Right kidney (tissue), 1 donor: ENCODE measurements around the gene FAF2.
"Not testable (repeated sequence)": the region's sequence is repeated elsewhere in the genome, so short reads cannot be mapped to it uniquely, and the experiment has no call there.

Experiments
- DNase-seq: peaks from one replicate; pipeline ENCODE4 v3.0.0-alpha.2; 2016

The FAF2 gene

DNA sequence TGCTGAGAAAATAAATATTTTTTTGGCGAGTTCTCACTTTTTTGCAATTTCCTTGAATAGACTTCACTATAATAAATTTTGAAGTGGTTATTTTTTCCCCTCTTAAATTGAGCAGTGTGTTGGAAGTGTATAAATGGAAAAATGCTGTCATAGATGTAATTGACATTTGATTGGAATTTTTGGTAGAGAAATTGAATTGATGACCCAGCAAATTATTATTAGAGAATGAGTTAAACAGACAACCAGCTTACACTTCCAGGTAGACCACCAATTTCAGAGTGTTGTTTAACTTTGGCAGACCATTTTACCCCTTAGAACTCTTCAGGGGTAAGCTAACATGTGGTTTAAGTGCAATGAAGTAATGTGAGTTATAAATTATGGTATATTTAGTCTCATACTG lies 1.9 kb downstream of the FAF2 start:
- DNase-seq, result no peak

DNA sequence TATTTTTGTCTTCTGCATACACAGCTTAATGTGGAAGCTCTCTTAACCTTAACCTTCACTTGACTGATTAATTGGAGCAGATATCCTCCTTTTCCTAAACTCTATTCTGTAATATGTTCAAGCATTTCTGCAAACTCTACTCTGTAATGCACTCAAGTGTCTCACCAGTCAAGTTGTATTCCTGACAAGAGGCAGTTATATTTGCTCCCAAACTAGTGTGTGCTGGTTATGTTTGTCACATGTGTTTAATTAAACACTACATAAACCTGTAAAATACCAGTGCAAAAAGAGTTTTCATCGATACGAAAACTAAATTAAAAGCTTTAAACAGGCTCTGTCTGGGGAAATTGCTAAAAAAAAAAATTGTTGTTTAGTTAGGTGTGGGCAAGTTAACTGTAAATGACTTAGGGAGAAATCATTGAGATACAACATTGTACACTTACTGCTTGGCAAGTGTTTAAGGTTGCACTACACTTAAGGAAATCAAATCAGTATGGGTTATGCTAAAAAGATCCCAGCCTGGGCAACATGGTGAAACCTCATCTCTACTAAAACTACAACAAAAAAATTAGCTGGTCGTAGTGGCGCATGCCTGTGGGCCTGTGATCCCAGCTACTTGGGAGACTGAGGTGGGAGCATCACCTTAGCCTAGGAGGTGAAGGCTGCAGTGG lies 6.7 kb downstream of the FAF2 start:
- no peak for DNase-seq

DNA sequence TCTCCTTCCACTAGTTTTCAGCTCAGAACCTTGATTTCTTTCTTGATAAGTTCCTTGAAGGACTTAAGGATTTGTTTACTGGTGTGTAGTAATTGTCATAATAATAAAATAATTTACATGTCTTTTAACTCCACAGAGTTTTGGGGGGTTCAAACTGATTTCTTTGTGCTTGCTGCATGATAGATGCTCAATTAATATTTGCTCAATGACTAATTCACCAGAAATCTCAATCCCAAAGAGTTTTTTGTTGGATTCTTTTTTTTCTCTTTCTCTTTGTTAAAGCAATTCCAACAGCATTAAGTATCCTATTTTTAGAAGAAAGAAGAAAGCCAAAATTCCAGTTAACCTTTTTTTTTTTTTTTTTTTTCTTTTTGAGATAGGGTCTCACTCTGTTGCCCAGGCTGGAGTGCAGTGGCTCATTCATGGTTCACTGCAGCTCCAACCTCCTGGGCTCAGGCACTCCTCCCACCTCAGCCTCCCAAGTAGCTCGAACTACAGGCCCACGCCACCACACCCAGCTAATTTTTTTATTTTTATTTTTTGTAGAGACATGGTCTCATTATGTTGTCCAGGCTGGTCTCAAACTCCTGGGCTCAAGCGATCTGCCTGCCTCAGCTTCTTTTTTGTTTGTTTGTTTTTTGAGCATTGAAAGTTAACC lies 10.8 kb downstream of the FAF2 start:
- no peak for DNase-seq

DNA sequence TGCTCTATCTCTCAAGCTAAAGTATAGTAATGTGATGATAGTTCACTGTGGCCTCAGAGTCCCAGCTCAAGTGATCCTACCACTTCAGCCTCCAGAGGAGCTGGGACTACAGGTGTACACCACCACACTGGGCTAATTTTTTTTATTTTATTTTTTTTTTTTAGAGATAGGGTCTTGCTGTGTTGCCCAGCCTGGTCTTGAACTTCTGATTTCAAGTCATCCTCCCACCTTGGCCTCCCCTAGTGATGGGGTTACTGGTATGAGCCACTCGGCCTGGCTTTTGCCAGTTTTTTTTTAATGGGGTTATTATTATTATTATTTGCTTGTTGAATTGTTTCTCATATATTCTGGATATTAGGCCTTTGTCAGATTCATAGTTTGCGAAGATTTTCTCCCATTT lies 13.2 kb downstream of the FAF2 start:
- no peak for DNase-seq

DNA sequence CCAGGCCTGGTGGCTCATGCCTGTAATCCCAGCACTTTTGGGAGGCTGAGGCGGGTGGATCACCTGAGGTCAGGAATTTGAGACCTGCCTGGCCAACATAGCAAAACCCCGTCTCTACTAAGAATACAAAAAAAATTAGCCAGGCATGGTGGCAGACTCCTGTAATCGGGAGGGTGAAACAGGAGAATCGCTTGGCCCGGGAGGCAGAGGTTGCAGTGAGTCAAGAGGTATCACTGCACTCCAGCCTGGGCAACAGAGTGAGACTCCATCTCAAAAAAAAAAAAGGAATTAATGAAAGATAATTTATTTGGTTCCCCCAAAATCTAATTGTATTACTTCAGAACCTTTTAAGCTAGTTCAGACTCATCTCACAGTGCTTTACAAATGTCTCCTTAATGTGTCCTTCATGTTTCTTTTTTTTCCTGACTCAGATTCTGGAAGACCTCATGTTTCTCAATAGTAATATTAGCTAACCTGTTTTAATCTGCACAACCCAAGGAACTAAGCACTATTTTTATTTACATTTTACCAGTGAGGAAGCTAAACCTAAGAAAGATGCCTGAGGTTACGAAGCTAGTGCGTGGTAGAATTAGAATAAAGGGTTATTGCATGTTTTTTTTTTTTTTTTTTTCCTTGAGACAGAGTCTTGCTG lies 15.1 kb downstream of the FAF2 start:
- DNase-seq, result no peak

DNA sequence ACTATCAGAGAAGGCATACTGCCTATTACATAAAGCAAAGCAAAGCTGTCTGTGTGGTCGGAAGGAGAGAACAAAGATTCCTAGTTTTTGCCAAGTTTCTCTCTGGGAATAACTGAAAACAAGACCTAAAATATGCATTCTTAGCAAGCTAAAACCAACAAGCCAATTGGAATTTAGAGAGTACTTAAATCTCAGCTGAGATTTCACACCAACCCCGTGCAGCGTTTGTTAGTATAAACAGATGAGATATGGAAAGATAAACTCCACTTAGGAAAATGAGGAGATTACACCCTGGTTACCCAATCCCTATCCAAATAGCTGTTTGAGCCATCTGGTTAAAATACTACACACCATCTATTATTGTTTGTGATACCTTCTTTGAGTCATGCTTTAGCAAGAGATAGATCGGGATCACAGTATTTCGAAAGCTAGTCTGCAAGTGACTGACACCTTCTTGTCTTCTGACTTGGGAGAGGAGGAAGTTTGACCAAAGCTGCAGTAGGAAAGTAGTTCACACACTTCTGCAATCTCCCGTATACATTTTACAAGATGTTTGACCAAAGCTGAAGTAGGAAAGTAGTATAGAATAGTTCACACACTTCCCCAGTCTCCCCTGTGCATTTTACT lies 18.2 kb downstream of the FAF2 start:
- DNase-seq, result no peak

DNA sequence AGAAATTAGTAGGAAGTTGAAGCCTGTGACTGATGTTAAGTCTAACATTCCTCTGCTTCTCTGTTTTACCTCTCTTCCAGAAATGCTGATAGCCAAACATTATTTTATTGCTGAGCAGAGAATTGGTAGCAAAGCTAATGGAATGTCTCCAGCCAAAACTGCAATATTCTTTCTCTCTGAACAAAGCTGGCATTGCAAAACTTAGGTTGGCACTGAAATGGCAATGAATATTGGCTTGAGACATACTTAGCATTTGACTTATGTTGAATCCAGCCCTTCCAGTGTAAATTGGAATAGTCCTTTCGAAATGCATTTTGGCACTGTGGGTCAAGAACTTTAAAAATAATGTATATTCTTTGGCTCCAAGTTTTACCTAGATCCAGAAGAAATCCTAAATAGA lies 21.1 kb downstream of the FAF2 start:
- no peak for DNase-seq

DNA sequence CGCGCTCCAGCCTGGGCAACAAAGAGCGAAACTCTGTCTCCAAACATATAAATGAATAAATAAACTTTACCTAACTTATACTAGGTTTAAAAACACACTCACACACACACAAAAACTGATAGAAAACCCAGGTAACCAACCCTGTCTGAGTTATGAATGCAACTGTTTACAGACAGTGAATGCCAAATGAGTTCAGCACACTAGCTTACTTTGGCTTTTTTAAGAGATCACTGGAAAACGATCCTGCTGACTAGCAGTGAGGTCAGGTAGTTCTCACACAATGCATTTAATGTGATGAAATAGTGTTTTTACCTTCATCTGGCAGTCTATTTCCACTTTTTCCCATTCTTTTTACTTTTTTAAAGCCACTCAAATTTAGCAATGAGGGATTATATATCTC lies 22.4 kb downstream of the FAF2 start:
- DNase-seq, result no peak

DNA sequence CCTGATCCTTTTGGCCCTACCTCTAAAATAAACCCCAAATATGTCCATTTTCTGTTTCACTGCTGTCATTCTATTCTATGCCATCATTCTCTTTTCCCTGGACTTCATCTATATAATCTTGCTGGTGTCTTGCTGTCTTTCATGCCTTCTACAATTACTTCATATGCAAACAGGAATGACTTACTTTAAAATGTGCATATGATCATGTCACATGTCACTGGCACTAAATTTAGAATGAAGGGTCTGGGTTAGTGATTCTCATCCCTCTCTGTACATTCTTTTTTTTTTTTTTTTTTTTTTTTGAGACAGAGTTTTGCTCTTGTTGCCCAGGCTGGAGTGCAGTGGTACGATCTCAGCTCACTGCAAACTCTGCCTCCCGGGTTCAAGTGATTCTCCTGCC lies 22.9 kb downstream of the FAF2 start:
- DNase-seq, result no peak

DNA sequence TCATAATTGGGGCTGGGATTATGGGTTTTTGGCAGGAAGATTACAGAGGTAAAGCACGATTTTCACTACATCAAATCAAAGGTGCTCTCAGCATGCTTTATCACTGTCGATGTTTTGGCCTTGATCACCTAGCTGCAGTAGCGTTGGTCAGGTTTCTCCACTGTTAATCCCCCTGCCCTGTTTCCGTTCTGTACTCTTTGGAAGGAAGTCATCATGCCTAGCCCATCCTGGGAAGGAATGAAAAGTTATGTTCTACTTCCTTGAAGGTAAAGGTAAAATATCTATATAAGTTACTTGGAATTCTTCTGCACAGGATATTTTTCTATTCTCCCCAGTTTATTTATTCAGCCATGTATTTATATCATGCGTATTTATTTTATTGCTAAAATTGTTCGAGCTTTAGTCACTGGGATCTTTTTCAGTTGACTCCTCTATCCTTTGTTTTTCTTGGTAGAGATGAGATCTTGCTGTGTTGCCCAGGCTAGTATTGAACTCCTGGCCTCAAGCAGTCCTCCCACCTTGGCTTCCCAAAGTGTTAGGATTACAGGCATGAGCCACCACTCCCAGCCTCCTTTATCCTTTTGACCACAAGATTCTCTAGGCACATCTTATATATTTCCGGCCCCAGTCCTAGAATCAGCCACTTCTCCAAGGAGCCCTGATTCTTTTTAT lies 25.3 kb downstream of the FAF2 start:
- no peak for DNase-seq

DNA sequence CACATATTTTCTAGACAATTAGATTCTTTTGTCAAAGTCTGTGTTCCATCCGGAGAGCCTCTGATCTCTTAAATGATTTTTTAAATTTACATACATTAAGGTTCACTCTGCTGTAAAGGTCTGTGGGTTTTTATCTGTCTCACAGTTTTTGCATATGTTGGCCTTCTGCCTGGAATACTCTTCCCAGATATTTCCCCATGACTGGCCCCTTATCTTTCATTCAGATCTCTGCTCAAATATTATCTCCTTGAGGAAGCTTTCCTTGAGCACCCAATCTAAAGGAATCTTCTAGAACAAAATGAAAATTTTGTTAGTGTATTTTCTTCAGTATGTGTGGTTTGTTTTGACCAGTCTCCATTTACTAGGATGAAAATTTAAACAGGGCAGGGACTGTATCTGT lies 26.3 kb downstream of the FAF2 start:
- DNase-seq, result no peak

DNA sequence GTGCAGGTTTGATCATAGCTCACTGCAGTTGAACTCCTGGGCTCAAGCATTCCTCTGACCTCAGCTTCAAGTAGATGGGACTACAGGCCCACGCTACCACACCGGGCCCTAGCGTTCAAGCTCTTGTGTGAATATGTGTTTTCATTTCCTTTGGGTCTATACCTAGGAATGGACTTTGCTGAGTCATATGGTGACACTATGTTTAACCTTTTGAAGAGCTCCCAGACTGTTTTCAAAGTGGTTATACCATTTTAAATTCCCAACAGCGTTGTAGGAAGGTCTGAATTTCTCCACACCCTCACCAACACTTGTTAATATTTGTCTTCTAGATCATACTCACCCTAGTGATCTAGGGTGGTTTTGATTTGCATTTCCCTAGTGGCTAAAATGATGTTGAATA lies 33.5 kb downstream of the FAF2 start:
- no peak for DNase-seq

DNA sequence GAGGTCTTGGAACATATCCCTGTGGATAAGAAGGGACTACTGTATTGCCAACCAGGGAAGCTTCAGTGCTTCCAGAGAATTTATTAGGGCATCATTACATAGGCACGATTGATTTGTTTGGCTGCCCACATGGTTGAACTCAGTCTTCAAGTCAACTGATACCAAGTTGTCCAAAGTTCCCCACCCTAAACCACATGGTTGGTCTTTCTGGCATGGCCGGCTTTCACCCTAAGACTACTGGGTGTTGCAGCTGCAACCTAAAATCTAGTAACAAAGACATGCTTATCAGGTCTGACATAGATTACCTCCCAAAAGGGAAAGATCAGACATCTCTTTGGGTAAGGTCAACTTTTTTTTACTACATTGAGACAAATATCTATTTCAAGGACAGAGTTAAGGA lies 37.0 kb downstream of the FAF2 start:
- DNase-seq, result no peak

DNA sequence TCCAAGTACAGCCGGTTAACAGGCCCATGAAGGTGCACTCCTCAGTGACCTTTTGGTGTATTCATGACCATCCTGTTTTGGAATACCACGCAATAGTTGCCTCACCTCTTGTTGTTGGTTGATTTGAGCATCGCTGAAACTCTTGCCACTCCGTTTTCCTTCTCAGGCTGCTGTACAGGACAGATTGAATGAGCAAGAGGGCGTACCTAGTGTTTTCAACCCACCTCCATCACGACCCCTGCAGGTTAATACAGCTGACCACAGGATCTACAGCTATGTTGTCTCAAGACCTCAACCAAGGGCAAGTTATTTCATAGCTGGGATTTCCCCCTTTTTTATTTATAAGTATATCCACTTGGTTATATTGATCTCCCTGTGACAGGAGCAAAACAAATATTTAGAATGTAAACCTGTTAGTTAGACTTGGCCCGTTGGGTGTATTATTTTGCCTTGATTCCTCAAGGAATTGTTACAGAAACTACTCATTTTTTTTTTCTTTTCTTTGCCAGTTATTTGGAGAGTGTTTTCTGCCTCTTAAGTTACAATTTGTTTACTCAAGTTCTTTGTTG lies 38.1 kb downstream of the FAF2 start:
- no peak for DNase-seq

DNA sequence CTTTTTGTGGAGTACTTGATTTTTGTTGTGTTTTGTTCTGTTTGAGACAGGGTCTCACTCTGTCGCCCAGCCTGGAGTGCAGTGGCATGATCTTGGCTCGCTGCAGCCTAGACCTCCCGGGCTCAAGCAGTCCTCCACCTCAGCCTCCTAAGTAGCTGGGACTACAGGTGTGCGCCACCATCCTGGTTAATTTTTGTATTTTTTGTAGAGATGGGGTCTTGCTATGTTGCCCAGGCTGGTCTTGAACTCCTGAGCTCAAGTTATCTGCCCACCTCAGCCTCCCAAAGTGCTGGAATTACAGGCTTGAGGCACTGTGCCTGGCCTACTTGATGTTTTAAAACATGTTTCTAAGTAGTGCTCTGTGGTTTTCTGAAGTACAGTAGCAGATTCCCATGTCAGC lies 39.0 kb downstream of the FAF2 start:
- DNase-seq, result not testable (repeated sequence)

DNA sequence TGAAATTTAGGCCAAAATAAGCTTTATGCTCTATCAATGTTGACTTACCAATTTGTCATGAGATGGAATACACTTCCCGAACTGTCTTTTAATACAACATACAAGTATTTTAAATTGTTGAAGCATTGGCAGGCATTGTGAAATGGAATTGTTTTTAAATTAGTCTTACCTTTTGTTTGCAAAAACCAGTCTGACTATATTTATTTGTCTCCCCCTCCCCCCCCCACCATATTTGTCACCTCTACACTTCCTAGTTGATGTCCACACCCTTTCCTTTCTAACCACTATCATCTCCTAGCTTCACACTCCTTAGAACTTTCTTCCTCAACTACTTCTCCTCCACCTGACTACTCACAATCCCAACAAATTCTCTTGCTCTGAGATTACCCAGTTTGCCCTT lies 40.9 kb downstream of the FAF2 start:
- DNase-seq, result no peak

DNA sequence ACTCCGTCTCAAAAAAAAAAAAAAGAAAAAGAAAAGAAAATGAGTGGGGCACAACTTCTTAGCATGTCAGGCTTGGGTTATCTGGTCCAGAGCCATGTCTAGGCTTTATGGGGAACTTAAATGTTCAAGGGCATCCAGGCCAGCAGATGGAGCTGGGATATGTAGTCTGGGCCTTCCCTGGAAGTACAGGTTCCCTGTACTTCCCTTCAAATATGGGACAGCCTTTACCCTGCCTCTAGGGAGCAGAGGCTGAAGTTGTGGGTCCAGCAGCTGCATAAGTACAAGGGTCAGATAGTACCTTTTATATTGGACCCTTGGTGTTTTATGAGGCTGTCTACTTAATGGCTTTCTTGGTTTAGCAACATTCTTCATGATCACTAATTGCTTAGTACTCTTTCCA lies 42.1 kb downstream of the FAF2 start:
- no peak for DNase-seq

DNA sequence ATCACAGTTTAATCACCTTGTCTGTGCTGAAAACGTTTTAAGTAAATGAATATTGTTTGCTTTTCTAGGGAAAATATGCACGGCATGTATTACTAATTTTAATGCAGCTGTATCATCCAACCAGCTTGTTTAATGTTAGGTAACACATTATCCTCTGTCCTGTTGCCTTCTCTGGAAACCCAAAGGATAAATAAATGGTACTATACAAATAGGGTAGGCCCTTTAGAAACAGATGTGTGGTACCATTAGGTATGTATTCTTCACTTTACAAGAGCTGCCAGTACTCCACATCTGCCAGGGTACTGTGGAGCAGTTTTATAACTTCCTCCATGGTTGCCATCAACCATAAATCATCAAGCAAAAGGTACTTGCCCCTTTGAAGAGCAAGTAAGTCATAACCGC lies 42.9 kb downstream of the FAF2 start:
- DNase-seq, result no peak

DNA sequence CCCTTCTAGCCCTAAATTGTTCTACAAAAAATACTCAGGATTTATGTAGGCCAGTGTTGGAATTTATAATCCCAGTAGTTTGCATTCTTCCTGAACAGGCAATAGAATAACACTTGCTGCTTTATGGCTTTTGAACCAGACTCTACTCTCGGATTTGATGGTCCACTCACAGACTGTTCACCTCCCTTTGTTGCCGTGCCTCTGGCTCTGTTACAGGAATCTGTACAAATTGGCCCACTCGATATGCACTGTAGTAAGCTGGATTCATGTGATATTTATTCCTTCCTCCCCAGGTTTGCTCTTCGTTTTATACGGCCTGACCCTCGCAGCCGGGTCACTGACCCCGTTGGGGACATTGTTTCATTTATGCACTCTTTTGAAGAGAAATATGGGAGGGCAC lies 43.7 kb downstream of the FAF2 start:
- DNase-seq, result no peak

DNA sequence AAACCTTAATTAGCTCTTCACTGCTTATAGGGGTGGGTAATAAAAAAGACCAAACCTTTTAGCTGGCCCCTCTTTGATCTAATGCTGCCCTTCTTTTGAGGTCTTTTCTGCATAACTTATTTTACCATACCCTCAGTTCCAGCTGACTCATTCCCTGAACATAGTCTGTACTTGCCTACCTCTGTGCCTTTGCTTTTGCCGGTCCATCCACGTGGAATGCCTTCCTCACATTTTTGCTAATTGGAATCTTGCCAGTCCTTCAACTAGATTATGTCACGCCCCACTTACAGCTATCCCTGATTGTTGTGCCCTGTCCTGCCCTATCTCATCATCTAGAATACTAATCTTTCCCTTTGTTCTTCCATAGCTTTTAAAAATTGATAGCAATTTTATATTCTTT lies 44.2 kb downstream of the FAF2 start:
- no peak for DNase-seq

DNA sequence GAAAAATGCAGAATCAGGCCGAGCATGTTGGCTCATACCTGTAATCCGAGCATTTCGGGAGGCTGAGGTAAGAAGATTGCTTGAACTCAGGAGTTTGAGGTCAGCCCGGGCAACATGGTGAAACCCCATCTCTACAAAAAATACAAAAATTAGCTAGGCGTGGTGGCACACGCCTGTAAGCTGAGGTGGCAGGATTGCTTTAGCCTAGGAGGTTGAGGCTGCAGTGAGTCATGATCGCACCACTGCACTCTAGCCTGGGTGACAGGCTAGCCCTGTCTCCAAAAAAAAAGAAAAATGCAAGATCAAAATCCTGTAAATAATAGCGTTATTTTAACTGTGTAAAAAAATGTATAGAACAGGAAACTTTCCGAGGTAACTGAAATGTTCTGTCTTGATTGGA lies 49.7 kb downstream of the FAF2 start:
- no peak for DNase-seq

DNA sequence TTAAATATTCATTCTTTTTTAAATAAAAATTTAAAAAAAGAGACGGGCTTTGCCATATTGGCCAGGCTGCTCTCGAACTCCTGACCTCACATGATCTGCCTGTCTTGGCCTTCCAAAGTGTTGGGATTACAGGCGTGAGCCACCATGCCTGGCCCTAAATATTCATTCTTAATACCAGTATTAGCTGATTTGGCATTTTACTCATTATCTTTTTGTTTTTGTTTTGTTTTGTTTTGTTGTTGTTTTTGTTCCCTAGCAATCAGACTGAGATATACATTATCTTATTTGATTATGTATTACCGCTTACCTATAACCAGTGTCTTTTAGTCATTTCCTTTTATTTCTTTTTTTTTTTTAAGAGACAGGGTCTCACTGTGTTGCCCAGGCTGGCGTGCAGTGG lies 51.1 kb downstream of the FAF2 start:
- no peak for DNase-seq

DNA sequence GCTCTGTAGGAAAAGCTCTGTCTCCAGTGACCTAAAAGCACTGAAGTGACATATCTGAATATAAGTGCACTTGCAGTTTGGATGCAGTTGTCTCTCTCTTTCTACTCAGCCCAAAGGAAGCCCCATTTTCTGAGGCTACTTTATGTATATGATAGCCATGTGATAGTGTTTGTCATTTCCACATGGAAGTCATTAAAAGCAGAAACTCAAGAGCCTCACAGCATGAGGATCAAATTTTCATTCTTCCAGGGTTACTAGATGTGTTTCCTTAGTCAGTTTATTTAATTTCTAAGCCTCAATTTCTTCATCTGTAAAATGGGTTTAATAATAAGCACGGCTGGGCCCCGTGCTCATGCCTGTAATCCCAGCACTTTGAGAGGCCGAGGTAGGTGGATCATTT lies 52.3 kb downstream of the FAF2 start:
- DNase-seq, result no peak
